ENCODE measurements around the gene FBLL1.
A peak's percentile ranks its signal among the peaks of the same experiment; 100 is the strongest.
"Not testable (repeated sequence)": the region's sequence is repeated elsewhere in the genome, so short reads cannot be mapped to it uniquely, and the experiment has no call there.

Gene FBLL1

GRCh38 chr5:168528521-168529373 is at the start of gene FBLL1:
Gene FBLL1, plus strand, starts transcription at chr5:168529305. Its CDS starts 200 bp downstream, at chr5:168529505.
- no peak for DNase-seq (ENCODE audit: low read depth)

GRCh38 chr5:168480601-168481000 is 48.5 kb upstream of the FBLL1 start:
- DNase-seq (ENCODE audit: low read depth), result no peak

GRCh38 chr5:168481330-168481788 is 47.7 kb upstream of the FBLL1 start:
- DNase-seq (ENCODE audit: low read depth), result no peak

- DNase-seq (ENCODE audit: low read depth), result no peak
These were observed 46.7 kb upstream of the FBLL1 start for GRCh38 chr5:168482361-168482760.

GRCh38 chr5:168486136-168486879 is 42.8 kb upstream of the FBLL1 start, which contains the start of gene RARS1:
Gene RARS1, plus strand, starts transcription at chr5:168486471. Its CDS starts 28 bp downstream, at chr5:168486499.
- peak; percentile 85 for DNase-seq (ENCODE audit: low read depth)

- DNase-seq (ENCODE audit: low read depth), result no peak
These were observed 40.0 kb upstream of the FBLL1 start for GRCh38 chr5:168489059-168489458.

GRCh38 chr5:168494057-168494555 is 35.0 kb upstream of the FBLL1 start:
- no peak for DNase-seq (ENCODE audit: low read depth)

- DNase-seq (ENCODE audit: low read depth), result no peak
These were observed 26.4 kb upstream of the FBLL1 start for GRCh38 chr5:168502563-168503237.

GRCh38 chr5:168513861-168514428 is 15.2 kb upstream of the FBLL1 start:
- no peak for DNase-seq (ENCODE audit: low read depth)

- DNase-seq (ENCODE audit: low read depth), result no peak
These were observed 3.2 kb upstream of the FBLL1 start for GRCh38 chr5:168525856-168526255.

- no peak for DNase-seq (ENCODE audit: low read depth)
These were observed 1.3 kb upstream of the FBLL1 start for GRCh38 chr5:168527756-168528295.

GRCh38 chr5:168529374-168530234 is 499 bp downstream of the FBLL1 start:
- DNase-seq (ENCODE audit: low read depth), result no peak

- no peak for DNase-seq (ENCODE audit: low read depth)
These were observed 1.6 kb downstream of the FBLL1 start for GRCh38 chr5:168530621-168531150.

GRCh38 chr5:168531191-168531590 is 2.1 kb downstream of the FBLL1 start:
- no peak for DNase-seq (ENCODE audit: low read depth)

GRCh38 chr5:168531987-168532864 is 3.1 kb downstream of the FBLL1 start:
- DNase-seq (ENCODE audit: low read depth), result no peak

GRCh38 chr5:168534351-168534750 is 5.2 kb downstream of the FBLL1 start:
- DNase-seq (ENCODE audit: low read depth), result not testable (repeated sequence)

GRCh38 chr5:168537176-168537575 is 8.1 kb downstream of the FBLL1 start:
- DNase-seq (ENCODE audit: low read depth), result no peak

GRCh38 chr5:168549554-168549953 is 20.4 kb downstream of the FBLL1 start:
- no peak for DNase-seq (ENCODE audit: low read depth)

- no peak for DNase-seq (ENCODE audit: low read depth)
These were observed 21.6 kb downstream of the FBLL1 start for GRCh38 chr5:168550656-168551055.

Data from stimulated activated CD8-positive, alpha-beta memory T cell treated with anti-CD3 and anti-CD28 coated beads, Interleukin-4, amount 100 ng/mL, for 24 hours (primary cell).